WTC11 (cell line): Measurements from ENCODE around the gene CNST. TPM values are rescaled to one million over a fixed set of nuclear protein-coding genes. Genes with fewer than 3 reads are reported as not detected.

Source experiments
- ATAC-seq: fragments of 200-7000 bp; cut with Tn5 transposase; 2 replicates; pipeline ENCODE4 v1.10.0; 2021; ENCODE audit warnings: mild to moderate bottlenecking, moderate library complexity
- CTCF ChIA-PET: fragments of 300-600 bp; sonication (Branson Sonifier 250); formaldehyde crosslinking; loops from one replicate; lab custom pipeline; 2021; ENCODE audit warnings: antibody characterized with exemption; lab: Charles Lee
- POLR2A ChIA-PET: fragments of 350-600 bp; sonication (Branson Sonifier 250); formaldehyde crosslinking; loops from one replicate; lab custom pipeline; 2021; ENCODE audit warnings: antibody characterized with exemption; lab: Charles Lee
- DNase-seq: peaks from one replicate; pipeline ENCODE4 v3.0.0; 2021; ENCODE audit warnings: low spot score
- H3K27ac Mint-ChIP-seq: 2 replicates; pipeline ENCODE4 v1.8.0; 2021; ENCODE audit warnings: mixed read lengths
- H3K27me3 Mint-ChIP-seq: 2 replicates; pipeline ENCODE4 v1.8.0; 2021; ENCODE audit warnings: low read depth, mild to moderate bottlenecking, moderate library complexity, mixed read lengths
- H3K36me3 Mint-ChIP-seq: 2 replicates; pipeline ENCODE4 v1.8.0; 2021; ENCODE audit warnings: mixed read lengths
- H3K4me1 Mint-ChIP-seq: 2 replicates; pipeline ENCODE4 v1.8.0; 2022; ENCODE audit warnings: mixed read lengths
- H3K4me3 Mint-ChIP-seq: 2 replicates; pipeline ENCODE4 v1.8.0; 2021; ENCODE audit warnings: mild to moderate bottlenecking, moderate library complexity, mixed read lengths
- H3K9me3 Mint-ChIP-seq: 2 replicates; pipeline ENCODE4 v1.8.0; 2021; ENCODE audit warnings: mixed read lengths
- ARID4B ChIP-seq: sonication (generic); formaldehyde crosslinking; IDR thresholded peaks from 2 replicates; pipeline ENCODE4 v1.8.0; 2023; ENCODE audit warnings: missing genetic modification reagents, mild to moderate bottlenecking, borderline replicate concordance
- CBFB ChIP-seq: sonication (generic); formaldehyde crosslinking; IDR thresholded peaks from 2 replicates; pipeline ENCODE4 v1.8.1; 2022; ENCODE audit warnings: mild to moderate bottlenecking, low read depth, missing genetic modification reagents
- CDX4 ChIP-seq: fragments of 250-450 bp; sonication (Bioruptor Pico); IDR thresholded peaks from 2 replicates; pipeline ENCODE4 v1.9.0; 2021; ENCODE audit warnings: moderate library complexity, mild to moderate bottlenecking, inconsistent platforms, borderline replicate concordance
- CREM ChIP-seq: sonication (generic); formaldehyde crosslinking; IDR thresholded peaks from 2 replicates; pipeline ENCODE4 v1.8.1; 2022; ENCODE audit warnings: mild to moderate bottlenecking, missing genetic modification reagents, moderate library complexity
- GABPB1 ChIP-seq: sonication (generic); formaldehyde crosslinking; IDR thresholded peaks from 2 replicates; pipeline ENCODE4 v1.8.1; 2023; ENCODE audit warnings: mild to moderate bottlenecking, missing genetic modification reagents
- GTF2I ChIP-seq: fragments of 250-450 bp; sonication (Bioruptor Pico); conservative IDR thresholded peaks from 2 replicates; pipeline ENCODE4 v1.4.0; 2021; ENCODE audit warnings: mild to moderate bottlenecking
- MXD4 ChIP-seq: fragments of 250-450 bp; sonication (Bioruptor Pico); IDR thresholded peaks from 2 replicates; pipeline ENCODE4 v1.8.0; 2021; ENCODE audit warnings: mild to moderate bottlenecking, moderate library complexity, borderline replicate concordance
- NFATC4 ChIP-seq: fragments of 250-450 bp; sonication (Bioruptor Pico); IDR thresholded peaks from 2 replicates; pipeline ENCODE4 v1.9.0; 2021; ENCODE audit warnings: mild to moderate bottlenecking
- TEAD4 ChIP-seq: sonication (generic); formaldehyde crosslinking; IDR thresholded peaks from 2 replicates; pipeline ENCODE4 v1.8.0; 2022; ENCODE audit warnings: mild to moderate bottlenecking, missing genetic modification reagents
- ZNF416 ChIP-seq: fragments of 250-450 bp; sonication (Bioruptor Pico); IDR thresholded peaks from 2 replicates; pipeline ENCODE4 v1.9.0; 2021; ENCODE audit warnings: mild to moderate bottlenecking, inconsistent platforms
- total RNA-seq: library from RNA; stranded (reverse); gene quantifications from 3 replicates; pipeline ENCODE4 v1.2.3, GENCODE V29; 2021
- TF ChIP-seq, protein P1 (sequence below): sonication (generic); formaldehyde crosslinking; IDR thresholded peaks from 2 replicates; pipeline ENCODE4 v1.8.0; 2022; ENCODE audit warnings: mild to moderate bottlenecking, missing genetic modification reagents
- TF ChIP-seq, protein P2 (sequence below): sonication (generic); formaldehyde crosslinking; IDR thresholded peaks from 2 replicates; pipeline ENCODE4 v1.8.0; 2022; ENCODE audit warnings: mild to moderate bottlenecking, missing genetic modification reagents
- TF ChIP-seq, protein P3 (sequence below): fragments of 250-450 bp; sonication (Bioruptor Pico); IDR thresholded peaks from 2 replicates; pipeline ENCODE4 v1.9.0; 2021; ENCODE audit warnings: mild to moderate bottlenecking, borderline replicate concordance
- TF ChIP-seq, protein P4 (sequence below): sonication (generic); formaldehyde crosslinking; IDR thresholded peaks from 2 replicates; pipeline ENCODE4 v1.8.1; 2023; ENCODE audit warnings: mild to moderate bottlenecking, moderate library complexity, missing genetic modification reagents
- TF ChIP-seq, protein P5 (sequence below): sonication (generic); formaldehyde crosslinking; IDR thresholded peaks from 2 replicates; pipeline ENCODE4 v1.8.1; 2022; ENCODE audit warnings: mild to moderate bottlenecking, missing genetic modification reagents, moderate library complexity, borderline replicate concordance
- TF ChIP-seq, protein P6 (sequence below): sonication (generic); formaldehyde crosslinking; IDR thresholded peaks from 2 replicates; pipeline ENCODE4 v1.8.1; 2023; ENCODE audit warnings: mild to moderate bottlenecking, missing genetic modification reagents

Gene CNST
- total RNA-seq, 1 experiment from 2014 or later, result 18.4 TPM

DNA sequence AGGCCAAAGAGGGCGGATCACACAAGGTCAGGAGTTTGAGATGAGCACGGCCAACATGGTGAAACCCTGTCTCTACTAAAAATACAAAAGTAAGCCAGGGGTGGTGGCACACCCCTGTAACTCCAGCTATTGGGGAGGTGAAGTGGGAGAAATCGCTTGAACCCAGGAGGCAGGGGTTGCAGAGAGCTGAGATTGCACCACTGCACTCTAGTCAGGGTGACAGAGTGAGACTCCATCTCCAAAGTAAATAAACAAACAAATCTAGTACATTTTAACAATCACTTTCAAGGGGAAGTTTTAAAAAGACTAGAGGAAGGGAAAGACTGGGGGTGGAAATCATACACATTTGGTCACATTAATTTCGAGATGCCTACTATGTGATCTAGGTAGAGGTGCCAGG, 6.9 kb upstream of the CNST start:
- Mint-ChIP-seq H3K27ac (no peak overlapping the region), H3K4me1 (no peaks in the 10 kb centered on the region), H3K4me3 (no peak overlapping the region), H3K9me3 (no peaks in the 10 kb centered on the region), H3K27me3 (no peaks in the 10 kb centered on the region), H3K36me3 (peaks cover 40% of the 10 kb centered on the region)
- ATAC-seq (no peak), DNase-seq (no peak)
- CTCF ChIA-PET, result no interaction called here
- POLR2A ChIA-PET, result interaction anchor here (0.6 kb wide), 1 partner anchor 198 kb away, joined by 6 read pairs; no protein-coding TSS in a partner anchor
- TF ChIP-seq CBFB (CRISPR knock-in tag) (no peak), GABPB1 (CRISPR knock-in tag) (no peak), MXD4 (CRISPR knock-in tag) (no peak), GTF2I (no peak), CREM (CRISPR knock-in tag) (no peak), NFATC4 (no peak), ZNF416 (CRISPR knock-in tag) (no peak), ARID4B (CRISPR knock-in tag) (no peak), CDX4 (CRISPR knock-in tag) (no peak), TEAD4 (CRISPR knock-in tag) (no peak)
- TF ChIP-seq, protein P1, sequence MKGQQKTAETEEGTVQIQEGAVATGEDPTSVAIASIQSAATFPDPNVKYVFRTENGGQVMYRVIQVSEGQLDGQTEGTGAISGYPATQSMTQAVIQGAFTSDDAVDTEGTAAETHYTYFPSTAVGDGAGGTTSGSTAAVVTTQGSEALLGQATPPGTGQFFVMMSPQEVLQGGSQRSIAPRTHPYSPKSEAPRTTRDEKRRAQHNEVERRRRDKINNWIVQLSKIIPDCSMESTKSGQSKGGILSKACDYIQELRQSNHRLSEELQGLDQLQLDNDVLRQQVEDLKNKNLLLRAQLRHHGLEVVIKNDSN, result no peak
- TF ChIP-seq, protein P2, sequence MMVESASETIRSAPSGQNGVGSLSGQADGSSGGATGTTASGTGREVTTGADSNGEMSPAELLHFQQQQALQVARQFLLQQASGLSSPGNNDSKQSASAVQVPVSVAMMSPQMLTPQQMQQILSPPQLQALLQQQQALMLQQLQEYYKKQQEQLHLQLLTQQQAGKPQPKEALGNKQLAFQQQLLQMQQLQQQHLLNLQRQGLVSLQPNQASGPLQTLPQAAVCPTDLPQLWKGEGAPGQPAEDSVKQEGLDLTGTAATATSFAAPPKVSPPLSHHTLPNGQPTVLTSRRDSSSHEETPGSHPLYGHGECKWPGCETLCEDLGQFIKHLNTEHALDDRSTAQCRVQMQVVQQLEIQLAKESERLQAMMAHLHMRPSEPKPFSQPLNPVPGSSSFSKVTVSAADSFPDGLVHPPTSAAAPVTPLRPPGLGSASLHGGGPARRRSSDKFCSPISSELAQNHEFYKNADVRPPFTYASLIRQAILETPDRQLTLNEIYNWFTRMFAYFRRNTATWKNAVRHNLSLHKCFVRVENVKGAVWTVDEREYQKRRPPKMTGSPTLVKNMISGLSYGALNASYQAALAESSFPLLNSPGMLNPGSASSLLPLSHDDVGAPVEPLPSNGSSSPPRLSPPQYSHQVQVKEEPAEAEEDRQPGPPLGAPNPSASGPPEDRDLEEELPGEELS, result no peak
- TF ChIP-seq, protein P3, sequence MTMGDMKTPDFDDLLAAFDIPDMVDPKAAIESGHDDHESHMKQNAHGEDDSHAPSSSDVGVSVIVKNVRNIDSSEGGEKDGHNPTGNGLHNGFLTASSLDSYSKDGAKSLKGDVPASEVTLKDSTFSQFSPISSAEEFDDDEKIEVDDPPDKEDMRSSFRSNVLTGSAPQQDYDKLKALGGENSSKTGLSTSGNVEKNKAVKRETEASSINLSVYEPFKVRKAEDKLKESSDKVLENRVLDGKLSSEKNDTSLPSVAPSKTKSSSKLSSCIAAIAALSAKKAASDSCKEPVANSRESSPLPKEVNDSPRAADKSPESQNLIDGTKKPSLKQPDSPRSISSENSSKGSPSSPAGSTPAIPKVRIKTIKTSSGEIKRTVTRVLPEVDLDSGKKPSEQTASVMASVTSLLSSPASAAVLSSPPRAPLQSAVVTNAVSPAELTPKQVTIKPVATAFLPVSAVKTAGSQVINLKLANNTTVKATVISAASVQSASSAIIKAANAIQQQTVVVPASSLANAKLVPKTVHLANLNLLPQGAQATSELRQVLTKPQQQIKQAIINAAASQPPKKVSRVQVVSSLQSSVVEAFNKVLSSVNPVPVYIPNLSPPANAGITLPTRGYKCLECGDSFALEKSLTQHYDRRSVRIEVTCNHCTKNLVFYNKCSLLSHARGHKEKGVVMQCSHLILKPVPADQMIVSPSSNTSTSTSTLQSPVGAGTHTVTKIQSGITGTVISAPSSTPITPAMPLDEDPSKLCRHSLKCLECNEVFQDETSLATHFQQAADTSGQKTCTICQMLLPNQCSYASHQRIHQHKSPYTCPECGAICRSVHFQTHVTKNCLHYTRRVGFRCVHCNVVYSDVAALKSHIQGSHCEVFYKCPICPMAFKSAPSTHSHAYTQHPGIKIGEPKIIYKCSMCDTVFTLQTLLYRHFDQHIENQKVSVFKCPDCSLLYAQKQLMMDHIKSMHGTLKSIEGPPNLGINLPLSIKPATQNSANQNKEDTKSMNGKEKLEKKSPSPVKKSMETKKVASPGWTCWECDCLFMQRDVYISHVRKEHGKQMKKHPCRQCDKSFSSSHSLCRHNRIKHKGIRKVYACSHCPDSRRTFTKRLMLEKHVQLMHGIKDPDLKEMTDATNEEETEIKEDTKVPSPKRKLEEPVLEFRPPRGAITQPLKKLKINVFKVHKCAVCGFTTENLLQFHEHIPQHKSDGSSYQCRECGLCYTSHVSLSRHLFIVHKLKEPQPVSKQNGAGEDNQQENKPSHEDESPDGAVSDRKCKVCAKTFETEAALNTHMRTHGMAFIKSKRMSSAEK (CRISPR knock-in tag), result no peak
- TF ChIP-seq, protein P4, sequence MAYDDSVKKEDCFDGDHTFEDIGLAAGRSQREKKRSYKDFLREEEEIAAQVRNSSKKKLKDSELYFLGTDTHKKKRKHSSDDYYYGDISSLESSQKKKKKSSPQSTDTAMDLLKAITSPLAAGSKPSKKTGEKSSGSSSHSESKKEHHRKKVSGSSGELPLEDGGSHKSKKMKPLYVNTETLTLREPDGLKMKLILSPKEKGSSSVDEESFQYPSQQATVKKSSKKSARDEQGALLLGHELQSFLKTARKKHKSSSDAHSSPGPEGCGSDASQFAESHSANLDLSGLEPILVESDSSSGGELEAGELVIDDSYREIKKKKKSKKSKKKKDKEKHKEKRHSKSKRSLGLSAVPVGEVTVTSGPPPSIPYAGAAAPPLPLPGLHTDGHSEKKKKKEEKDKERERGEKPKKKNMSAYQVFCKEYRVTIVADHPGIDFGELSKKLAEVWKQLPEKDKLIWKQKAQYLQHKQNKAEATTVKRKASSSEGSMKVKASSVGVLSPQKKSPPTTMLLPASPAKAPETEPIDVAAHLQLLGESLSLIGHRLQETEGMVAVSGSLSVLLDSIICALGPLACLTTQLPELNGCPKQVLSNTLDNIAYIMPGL (CRISPR knock-in tag), result no peak
- TF ChIP-seq, protein P5, sequence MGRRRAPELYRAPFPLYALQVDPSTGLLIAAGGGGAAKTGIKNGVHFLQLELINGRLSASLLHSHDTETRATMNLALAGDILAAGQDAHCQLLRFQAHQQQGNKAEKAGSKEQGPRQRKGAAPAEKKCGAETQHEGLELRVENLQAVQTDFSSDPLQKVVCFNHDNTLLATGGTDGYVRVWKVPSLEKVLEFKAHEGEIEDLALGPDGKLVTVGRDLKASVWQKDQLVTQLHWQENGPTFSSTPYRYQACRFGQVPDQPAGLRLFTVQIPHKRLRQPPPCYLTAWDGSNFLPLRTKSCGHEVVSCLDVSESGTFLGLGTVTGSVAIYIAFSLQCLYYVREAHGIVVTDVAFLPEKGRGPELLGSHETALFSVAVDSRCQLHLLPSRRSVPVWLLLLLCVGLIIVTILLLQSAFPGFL, result no peak
- TF ChIP-seq, protein P6, sequence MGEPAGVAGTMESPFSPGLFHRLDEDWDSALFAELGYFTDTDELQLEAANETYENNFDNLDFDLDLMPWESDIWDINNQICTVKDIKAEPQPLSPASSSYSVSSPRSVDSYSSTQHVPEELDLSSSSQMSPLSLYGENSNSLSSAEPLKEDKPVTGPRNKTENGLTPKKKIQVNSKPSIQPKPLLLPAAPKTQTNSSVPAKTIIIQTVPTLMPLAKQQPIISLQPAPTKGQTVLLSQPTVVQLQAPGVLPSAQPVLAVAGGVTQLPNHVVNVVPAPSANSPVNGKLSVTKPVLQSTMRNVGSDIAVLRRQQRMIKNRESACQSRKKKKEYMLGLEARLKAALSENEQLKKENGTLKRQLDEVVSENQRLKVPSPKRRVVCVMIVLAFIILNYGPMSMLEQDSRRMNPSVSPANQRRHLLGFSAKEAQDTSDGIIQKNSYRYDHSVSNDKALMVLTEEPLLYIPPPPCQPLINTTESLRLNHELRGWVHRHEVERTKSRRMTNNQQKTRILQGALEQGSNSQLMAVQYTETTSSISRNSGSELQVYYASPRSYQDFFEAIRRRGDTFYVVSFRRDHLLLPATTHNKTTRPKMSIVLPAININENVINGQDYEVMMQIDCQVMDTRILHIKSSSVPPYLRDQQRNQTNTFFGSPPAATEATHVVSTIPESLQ (CRISPR knock-in tag), result no peak
